Kidney epithelial cell (primary cell): ENCODE results near the gene HOXB6. TPM values are rescaled to one million over a fixed set of nuclear protein-coding genes. Genes with fewer than 3 reads are reported as not detected.

Experiments
- DNase-seq: peaks from one replicate; pipeline ENCODE4 v3.0.0-alpha.2; 2010; ENCODE audit warnings: low read depth
- H3K27me3 ChIP-seq: 2 replicates; pipeline ENCODE4 v1.6.0; 2011; ENCODE audit warnings: low read length; ENCODE audit not compliant: control insufficient read depth, insufficient read depth
- H3K36me3 ChIP-seq: 2 replicates; pipeline ENCODE4 v1.5.1; 2011; ENCODE audit warnings: low read length; ENCODE audit not compliant: control insufficient read depth, insufficient read depth
- H3K4me3 ChIP-seq: 2 replicates; pipeline ENCODE4 v1.5.1; 2011; ENCODE audit warnings: low read depth, mild to moderate bottlenecking, control low read depth, low read length
- total RNA-seq: library from RNA; depleted of rRNA; stranded (reverse); fragments of >200 nt; gene quantifications from 2 replicates; pipeline ENCODE4 v1.2.3, GENCODE V29; 2015
- TF ChIP-seq, protein P1 (sequence below): IDR thresholded peaks from 2 replicates; pipeline ENCODE4 v1.5.1; 2011; ENCODE audit warnings: mild to moderate bottlenecking, moderate library complexity, low read length, control low read depth, inconsistent platforms; ENCODE audit not compliant: insufficient read depth, poor library complexity, severe bottlenecking

Gene HOXB6
- total RNA-seq, 1 donor from 2014 or later = 30.7 TPM

DNA sequence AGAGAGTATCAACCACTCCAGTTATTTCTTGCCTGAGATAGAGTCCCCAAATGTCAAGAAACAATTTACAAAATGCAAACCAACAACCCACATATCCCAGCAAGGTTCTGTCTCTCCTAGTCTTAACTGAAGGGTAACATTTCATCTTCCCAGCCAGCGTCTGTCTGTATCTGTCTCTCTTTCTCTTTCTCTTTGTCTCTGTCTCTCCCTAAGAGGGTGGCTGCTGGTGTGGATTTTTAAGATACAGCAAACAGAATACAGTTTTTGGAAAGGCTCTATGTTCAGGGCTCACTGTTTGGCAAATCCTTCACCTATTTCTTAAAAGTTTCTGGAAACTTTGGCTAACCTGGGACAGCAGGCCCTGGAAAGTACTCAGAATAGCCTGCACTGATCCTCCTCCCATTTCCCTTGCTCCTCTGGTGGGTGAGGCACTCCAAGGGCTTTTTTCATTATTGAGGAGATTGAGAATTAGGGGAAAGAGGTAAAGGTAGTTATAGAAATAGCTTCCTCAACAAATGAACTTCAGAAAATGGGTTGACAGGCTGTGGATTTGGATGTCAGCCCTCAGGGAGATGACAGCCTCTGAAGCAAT, 32.9 kb downstream of the HOXB6 start:
- no peaks in the 10 kb centered on the region for H3K27me3 ChIP-seq
- TF ChIP-seq, protein P1, sequence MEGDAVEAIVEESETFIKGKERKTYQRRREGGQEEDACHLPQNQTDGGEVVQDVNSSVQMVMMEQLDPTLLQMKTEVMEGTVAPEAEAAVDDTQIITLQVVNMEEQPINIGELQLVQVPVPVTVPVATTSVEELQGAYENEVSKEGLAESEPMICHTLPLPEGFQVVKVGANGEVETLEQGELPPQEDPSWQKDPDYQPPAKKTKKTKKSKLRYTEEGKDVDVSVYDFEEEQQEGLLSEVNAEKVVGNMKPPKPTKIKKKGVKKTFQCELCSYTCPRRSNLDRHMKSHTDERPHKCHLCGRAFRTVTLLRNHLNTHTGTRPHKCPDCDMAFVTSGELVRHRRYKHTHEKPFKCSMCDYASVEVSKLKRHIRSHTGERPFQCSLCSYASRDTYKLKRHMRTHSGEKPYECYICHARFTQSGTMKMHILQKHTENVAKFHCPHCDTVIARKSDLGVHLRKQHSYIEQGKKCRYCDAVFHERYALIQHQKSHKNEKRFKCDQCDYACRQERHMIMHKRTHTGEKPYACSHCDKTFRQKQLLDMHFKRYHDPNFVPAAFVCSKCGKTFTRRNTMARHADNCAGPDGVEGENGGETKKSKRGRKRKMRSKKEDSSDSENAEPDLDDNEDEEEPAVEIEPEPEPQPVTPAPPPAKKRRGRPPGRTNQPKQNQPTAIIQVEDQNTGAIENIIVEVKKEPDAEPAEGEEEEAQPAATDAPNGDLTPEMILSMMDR = no peak
- no peaks in the 10 kb centered on the region for H3K36me3 ChIP-seq
- no peak for DNase-seq
- H3K4me3 ChIP-seq = peak overlapping the region; percentile 26

DNA sequence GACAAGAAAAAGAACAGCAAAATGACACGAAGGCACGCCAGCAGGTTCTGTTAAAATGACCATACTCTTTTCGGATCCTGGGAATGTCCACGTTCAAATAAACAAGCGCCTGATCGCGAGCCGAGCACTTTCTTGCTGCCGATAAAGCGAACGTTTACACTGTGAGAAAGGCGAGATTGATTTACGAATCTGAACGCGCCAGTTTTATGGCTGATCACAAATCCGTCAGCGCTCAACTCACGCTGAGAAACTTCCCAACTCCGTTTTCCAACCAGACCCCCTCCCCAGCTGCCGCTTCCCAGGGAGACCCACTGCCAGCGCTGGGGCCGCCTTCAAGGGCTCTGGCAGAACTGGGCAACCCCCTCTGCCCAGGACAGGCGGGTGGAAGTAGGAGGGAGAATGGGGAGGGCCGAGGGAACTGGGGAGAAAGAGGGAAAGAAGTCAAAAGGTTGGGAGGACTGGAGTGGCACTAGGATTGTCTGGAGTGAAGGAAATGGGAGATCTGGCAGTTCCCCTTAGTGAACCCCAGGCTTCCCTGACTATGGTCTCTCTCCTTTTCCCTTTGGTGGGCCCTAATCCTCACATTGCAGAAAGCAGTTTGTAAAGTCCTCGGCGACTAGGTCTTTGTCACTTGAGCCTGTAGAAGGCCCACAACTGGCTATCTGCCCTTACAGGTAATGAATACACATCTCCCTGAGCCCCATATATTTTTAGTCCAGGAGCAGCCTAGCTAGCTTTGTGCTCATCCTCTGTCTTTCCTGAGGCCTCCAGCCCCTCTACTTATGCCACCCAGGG, 33.6 kb downstream of the HOXB6 start:
- Histone ChIP-seq H3K36me3 (no peaks in the 10 kb centered on the region), H3K4me3 (peak overlapping the region; percentile 26), H3K27me3 (no peaks in the 10 kb centered on the region)
- TF ChIP-seq, protein P1 = no peak
- no peak for DNase-seq

DNA sequence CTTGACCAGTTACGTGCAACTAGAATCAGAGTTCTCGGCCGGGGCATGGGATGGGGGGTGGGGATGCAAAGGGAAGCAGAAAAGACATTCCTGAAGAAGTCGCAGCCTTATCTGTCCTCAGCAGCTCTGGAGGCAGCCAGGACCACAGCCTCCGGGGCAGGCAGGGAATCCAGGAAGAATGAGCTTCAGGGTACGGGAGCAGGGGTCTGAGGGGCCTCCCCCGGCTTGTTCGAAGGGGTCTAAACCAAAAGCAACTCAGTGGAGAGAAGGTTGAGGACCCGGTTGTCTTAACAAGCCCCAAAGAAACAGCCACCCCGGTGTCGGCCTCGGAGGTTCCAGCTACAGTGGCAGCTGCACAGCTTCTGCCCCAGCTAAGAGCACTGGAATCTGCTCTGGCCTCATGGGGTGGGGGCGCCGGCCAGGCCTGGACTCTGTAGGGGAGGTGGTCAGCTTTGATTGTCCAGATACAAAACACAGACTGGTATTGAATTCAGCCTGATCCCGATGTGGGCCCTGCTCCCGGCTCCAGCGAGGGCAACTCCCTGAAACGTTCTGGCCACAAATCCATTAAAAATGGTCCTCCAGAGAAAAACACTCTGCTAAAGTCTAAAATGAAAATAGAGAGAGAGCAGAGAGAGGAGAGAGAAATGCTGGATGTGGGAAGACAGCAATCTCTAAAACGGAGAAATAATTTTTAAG, 34.3 kb downstream of the HOXB6 start:
- TF ChIP-seq, protein P1 = no peak
- no peaks in the 10 kb centered on the region for H3K27me3 ChIP-seq
- DNase-seq = no peak
- peaks cover 1% of the 10 kb centered on the region for H3K36me3 ChIP-seq
- peak overlapping the region; percentile 26 for H3K4me3 ChIP-seq

DNA sequence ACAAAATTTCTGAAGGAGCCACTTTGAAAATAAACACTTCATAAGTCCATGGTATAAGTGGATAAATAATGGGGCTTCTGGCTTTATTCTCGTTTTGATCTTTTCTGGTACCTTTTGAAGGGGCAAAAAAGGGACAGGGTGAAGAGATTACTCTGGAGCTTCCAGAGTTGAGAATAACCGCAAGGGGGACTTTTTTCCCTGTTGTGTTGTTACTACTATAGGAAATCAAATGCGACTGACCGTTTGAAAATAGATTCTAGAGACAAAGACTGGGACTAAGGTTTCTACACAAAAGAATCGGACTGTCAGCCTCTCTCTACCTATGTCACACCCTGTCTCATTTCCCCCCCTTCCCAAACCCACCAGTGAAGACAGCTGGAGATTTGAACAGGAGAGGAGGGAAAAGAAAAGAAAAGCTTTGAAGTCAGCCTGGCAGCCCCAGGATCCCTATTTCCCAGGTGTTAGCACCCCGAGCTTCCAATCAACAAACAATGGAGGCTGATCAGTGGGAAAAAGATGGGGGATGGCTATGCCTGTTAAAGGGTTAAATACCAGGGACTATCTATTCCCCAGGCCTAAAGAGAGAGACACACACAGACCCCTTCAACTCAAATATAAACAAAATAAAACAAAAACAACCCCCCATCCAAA, 35.0 kb downstream of the HOXB6 start:
- DNase-seq = no peak
- Histone ChIP-seq H3K36me3 (peaks cover 1% of the 10 kb centered on the region), H3K27me3 (no peaks in the 10 kb centered on the region), H3K4me3 (peak overlapping the region; percentile 26)
- TF ChIP-seq, protein P1 = peak; percentile 9

DNA sequence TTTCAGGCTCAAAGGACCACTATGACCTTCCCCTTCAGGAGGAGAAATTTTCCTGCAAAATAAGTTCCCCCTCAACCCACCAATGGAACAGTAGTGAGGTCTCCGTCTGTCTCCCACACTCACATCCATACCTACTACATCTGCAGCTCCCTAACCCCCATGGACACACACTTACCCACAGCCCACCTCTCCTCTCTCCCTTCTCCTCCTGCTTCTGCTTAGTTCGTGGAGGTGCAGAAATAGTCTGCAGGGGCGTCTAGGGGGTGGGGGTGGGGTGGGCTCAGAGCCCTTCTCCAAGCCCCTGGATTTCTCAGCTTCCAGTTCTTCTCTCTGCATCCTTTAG, 35.6 kb downstream of the HOXB6 start:
- Histone ChIP-seq H3K27me3 (no peaks in the 10 kb centered on the region), H3K4me3 (peak overlapping the region; percentile 26), H3K36me3 (peaks cover 1% of the 10 kb centered on the region)
- no peak for DNase-seq
- TF ChIP-seq, protein P1 = no peak
